Measurements from ENCODE around the gene ANKRD22. TPM values are rescaled to one million over a fixed set of nuclear protein-coding genes. Genes with fewer than 3 reads are reported as not detected.

Gene ANKRD22
- polyA plus RNA-seq, 1 of the 3 experiments (the other 2 are of a cell fraction): 0.15 TPM

DNA sequence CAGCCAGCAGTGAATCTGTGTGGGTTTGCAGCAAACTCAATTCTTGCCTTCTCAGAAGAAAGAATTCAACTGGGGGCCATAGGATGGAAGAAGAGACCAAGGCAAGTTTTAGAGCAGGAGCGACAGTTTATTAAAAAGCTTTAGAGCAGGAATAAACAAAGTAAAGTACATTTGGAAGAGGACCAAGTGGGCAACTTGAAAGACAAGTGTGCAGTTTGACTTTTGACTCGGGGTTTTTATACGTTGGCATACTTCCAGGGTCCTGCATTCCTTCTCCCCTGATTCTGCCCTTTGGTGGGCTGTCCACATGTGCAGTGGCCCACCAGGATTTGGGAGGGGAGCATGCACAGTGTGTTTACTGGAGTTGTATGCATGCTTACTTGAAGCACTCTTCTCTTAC is 3.0 kb upstream of the ANKRD22 start (continued):
- TF ChIP-seq EP300 (IDR thresholded peaks at IDR 0.05; ENCODE audit: borderline replicate concordance in 1 of 2, low read depth in 1 of 2, low read length in 1 of 2) (no peak), TAF1 (IDR thresholded peaks at IDR 0.05; ENCODE audit: borderline replicate concordance, low read depth, low read length) (no peak), TCF12 (IDR thresholded peaks at IDR 0.05) (no peak), MEF2A (IDR thresholded peaks at IDR 0.05; ENCODE audit: borderline replicate concordance, low read depth) (no peak), EZH2phosphoT487 (IDR thresholded peaks at IDR 0.05; ENCODE audit: borderline replicate concordance, low read depth) (no peak), RCOR1 (IDR thresholded peaks at IDR 0.05; ENCODE audit: low read length) (no peak), MXI1 (IDR thresholded peaks at IDR 0.05; ENCODE audit: low read depth, low read length) (no peak), GATA2 (CRISPR knock-in tag; IDR thresholded peaks at IDR 0.05) (no peak), SIN3A (IDR thresholded peaks at IDR 0.05; ENCODE audit: borderline replicate concordance, low read depth, low read length) (no peak), FOSL2 (IDR thresholded peaks at IDR 0.05; ENCODE audit: borderline replicate concordance, low read depth) (no peak), JUND (IDR thresholded peaks at IDR 0.05) (no peak)
- TF ChIP-seq, protein P1, sequence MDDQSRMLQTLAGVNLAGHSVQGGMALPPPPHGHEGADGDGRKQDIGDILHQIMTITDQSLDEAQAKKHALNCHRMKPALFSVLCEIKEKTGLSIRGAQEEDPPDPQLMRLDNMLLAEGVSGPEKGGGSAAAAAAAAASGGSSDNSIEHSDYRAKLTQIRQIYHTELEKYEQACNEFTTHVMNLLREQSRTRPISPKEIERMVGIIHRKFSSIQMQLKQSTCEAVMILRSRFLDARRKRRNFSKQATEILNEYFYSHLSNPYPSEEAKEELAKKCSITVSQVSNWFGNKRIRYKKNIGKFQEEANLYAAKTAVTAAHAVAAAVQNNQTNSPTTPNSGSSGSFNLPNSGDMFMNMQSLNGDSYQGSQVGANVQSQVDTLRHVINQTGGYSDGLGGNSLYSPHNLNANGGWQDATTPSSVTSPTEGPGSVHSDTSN (IDR thresholded peaks at IDR 0.05): no peak
- TF ChIP-seq, protein P2, sequence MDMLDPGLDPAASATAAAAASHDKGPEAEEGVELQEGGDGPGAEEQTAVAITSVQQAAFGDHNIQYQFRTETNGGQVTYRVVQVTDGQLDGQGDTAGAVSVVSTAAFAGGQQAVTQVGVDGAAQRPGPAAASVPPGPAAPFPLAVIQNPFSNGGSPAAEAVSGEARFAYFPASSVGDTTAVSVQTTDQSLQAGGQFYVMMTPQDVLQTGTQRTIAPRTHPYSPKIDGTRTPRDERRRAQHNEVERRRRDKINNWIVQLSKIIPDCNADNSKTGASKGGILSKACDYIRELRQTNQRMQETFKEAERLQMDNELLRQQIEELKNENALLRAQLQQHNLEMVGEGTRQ (IDR thresholded peaks at IDR 0.05; ENCODE audit: borderline replicate concordance, low read depth, low read length): no peak

DNA sequence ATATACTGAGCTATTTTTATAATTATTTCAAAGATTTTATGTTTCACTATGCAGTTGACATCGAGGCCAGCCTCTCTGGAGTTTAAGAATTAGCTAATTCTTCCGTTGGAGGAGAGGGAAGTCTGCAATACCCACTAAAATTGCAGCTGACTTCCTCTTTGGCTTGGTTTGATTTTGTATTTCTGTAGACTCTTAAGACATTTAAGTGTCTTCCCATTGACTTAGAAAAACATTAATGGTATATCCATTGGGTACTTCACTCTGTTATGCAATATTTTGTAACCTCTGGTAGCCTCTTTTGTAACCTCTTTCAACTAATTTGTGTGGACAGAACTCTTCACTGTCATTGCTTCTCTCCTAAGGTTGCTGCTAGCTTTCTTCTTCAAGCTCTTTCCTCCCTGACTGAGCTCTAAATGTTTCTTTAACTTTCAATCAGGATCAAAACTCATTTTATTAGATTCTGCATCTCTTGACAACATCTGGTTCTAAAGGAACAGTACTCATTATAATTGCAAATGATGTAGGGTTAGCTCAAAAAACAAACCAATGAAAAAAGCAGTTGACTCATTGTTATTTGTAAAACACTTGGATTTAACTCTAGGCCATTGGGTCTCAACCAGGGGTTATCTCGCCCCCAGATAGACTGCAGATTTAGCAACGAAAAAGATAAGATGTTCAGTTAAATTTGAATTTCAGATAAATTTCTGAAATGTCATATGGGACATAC is 1.7 kb upstream of the ANKRD22 start:
- H3K9ac ChIP-seq: no peak overlapping the region
- H3K4me2 ChIP-seq: no peak overlapping the region
- 66% methylated on average over 4 of the region's 4 CpGs for WGBS (ENCODE audit: low lambda C conversion rate)
- ChIA-PET POLR2A (no interaction called here), CTCF (interaction anchor here (0.6 to 7.1 kb wide), 5 partner anchors 17 to 364 kb away, joined by 3 to 46 read pairs (median 4); no protein-coding TSS in a partner anchor)
- H3K9me2 ChIP-seq: no peaks in the 10 kb centered on the region
- H3K4me1 ChIP-seq (ENCODE audit: control insufficient read depth in 1 of 2, insufficient read depth in 2 of 2, low read depth in 1 of 2, low read length in 1 of 2): peaks cover 0 to 3% of the 10 kb centered on the region in 2 experiments; a peak in 1 of 4 replicates
- H3K27ac ChIP-seq (ENCODE audit: low read depth in 2 of 2, low read length in 1 of 2): no peak overlapping the region
- H4K20me1 ChIP-seq (ENCODE audit: insufficient read depth): no peaks in the 10 kb centered on the region
- H3K4me3 ChIP-seq (ENCODE audit: low read depth in 2 of 2, low read length in 1 of 2): no peak overlapping the region
- no peaks in the 10 kb centered on the region for H3K79me2 ChIP-seq (ENCODE audit: insufficient read depth)
- no peaks in the 10 kb centered on the region for H3K27me3 ChIP-seq (ENCODE audit: insufficient read depth)
- H3K36me3 ChIP-seq (replicated peaks in 1 of 2; ENCODE audit: control insufficient read depth in 1 of 2, insufficient read depth in 2 of 2, low read length in 1 of 2): no peaks in the 10 kb centered on the region
- H3K9me3 ChIP-seq: no peaks in the 10 kb centered on the region
- peaks cover 2% of the 10 kb centered on the region for H3F3A ChIP-seq (replicated peaks; ENCODE audit: insufficient read depth)
- H2AFZ ChIP-seq (ENCODE audit: low read depth): no peak overlapping the region
- DNase-seq: no peak
- TF ChIP-seq FOXM1 (IDR thresholded peaks at IDR 0.05; ENCODE audit: low read depth) (no peak), ELF1 (IDR thresholded peaks at IDR 0.05) (no peak), NFIC (IDR thresholded peaks at IDR 0.05; ENCODE audit: borderline replicate concordance) (no peak), NRF1 (IDR thresholded peaks at IDR 0.05; ENCODE audit: low read depth, low read length) (no peak), FOXJ3 (CRISPR knock-in tag; IDR thresholded peaks at IDR 0.05) (no peak), TCF12 (IDR thresholded peaks at IDR 0.05) (no peak), SMC3 (IDR thresholded peaks at IDR 0.05; ENCODE audit: low read depth, low read length) (no peak), MXI1 (IDR thresholded peaks at IDR 0.05; ENCODE audit: low read depth, low read length) (no peak), MEF2A (IDR thresholded peaks at IDR 0.05; ENCODE audit: borderline replicate concordance, low read depth) (no peak), EP300 (IDR thresholded peaks at IDR 0.05; ENCODE audit: borderline replicate concordance in 1 of 2, low read depth in 1 of 2, low read length in 1 of 2) (no peak), GATA2 (CRISPR knock-in tag; IDR thresholded peaks at IDR 0.05) (no peak)
- TF ChIP-seq, protein P3, sequence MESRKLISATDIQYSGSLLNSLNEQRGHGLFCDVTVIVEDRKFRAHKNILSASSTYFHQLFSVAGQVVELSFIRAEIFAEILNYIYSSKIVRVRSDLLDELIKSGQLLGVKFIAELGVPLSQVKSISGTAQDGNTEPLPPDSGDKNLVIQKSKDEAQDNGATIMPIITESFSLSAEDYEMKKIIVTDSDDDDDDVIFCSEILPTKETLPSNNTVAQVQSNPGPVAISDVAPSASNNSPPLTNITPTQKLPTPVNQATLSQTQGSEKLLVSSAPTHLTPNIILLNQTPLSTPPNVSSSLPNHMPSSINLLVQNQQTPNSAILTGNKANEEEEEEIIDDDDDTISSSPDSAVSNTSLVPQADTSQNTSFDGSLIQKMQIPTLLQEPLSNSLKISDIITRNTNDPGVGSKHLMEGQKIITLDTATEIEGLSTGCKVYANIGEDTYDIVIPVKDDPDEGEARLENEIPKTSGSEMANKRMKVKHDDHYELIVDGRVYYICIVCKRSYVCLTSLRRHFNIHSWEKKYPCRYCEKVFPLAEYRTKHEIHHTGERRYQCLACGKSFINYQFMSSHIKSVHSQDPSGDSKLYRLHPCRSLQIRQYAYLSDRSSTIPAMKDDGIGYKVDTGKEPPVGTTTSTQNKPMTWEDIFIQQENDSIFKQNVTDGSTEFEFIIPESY (IDR thresholded peaks at IDR 0.05; ENCODE audit: borderline replicate concordance, low read depth): no peak
- TF ChIP-seq, protein P4, sequence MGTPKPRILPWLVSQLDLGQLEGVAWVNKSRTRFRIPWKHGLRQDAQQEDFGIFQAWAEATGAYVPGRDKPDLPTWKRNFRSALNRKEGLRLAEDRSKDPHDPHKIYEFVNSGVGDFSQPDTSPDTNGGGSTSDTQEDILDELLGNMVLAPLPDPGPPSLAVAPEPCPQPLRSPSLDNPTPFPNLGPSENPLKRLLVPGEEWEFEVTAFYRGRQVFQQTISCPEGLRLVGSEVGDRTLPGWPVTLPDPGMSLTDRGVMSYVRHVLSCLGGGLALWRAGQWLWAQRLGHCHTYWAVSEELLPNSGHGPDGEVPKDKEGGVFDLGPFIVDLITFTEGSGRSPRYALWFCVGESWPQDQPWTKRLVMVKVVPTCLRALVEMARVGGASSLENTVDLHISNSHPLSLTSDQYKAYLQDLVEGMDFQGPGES (IDR thresholded peaks at IDR 0.05; ENCODE audit: low read depth, low read length): no peak
- TF ChIP-seq, protein P5, sequence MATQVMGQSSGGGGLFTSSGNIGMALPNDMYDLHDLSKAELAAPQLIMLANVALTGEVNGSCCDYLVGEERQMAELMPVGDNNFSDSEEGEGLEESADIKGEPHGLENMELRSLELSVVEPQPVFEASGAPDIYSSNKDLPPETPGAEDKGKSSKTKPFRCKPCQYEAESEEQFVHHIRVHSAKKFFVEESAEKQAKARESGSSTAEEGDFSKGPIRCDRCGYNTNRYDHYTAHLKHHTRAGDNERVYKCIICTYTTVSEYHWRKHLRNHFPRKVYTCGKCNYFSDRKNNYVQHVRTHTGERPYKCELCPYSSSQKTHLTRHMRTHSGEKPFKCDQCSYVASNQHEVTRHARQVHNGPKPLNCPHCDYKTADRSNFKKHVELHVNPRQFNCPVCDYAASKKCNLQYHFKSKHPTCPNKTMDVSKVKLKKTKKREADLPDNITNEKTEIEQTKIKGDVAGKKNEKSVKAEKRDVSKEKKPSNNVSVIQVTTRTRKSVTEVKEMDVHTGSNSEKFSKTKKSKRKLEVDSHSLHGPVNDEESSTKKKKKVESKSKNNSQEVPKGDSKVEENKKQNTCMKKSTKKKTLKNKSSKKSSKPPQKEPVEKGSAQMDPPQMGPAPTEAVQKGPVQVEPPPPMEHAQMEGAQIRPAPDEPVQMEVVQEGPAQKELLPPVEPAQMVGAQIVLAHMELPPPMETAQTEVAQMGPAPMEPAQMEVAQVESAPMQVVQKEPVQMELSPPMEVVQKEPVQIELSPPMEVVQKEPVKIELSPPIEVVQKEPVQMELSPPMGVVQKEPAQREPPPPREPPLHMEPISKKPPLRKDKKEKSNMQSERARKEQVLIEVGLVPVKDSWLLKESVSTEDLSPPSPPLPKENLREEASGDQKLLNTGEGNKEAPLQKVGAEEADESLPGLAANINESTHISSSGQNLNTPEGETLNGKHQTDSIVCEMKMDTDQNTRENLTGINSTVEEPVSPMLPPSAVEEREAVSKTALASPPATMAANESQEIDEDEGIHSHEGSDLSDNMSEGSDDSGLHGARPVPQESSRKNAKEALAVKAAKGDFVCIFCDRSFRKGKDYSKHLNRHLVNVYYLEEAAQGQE (IDR thresholded peaks at IDR 0.05; ENCODE audit: low read depth, low read length): no peak

Measured in SK-N-SH (cell line).